Testis (tissue), 3 donors: ENCODE results near the gene ELFN1. TPM values are rescaled to one million over a fixed set of nuclear protein-coding genes. Genes with fewer than 3 reads are reported as not detected.

ENCODE experiments used
- DNase-seq: peaks from one replicate; pipeline ENCODE4 v3.0.0-alpha.2; 2019
- H3K27ac ChIP-seq, 2 donors: fragments of 200-600 bp; sonication (generic); one replicate each; pipeline ENCODE4 v1.5.1; 2019
- H3K27me3 ChIP-seq: fragments of 200-600 bp; sonication (generic); one replicate; pipeline ENCODE4 v1.5.1; 2019
- H3K36me3 ChIP-seq: fragments of 200-600 bp; sonication (generic); one replicate; pipeline ENCODE4 v1.5.1; 2017; ENCODE audit warnings: low read depth; ENCODE audit errors: missing control alignments
- H3K4me1 ChIP-seq: fragments of 200-600 bp; sonication (generic); one replicate; pipeline ENCODE4 v1.5.1; 2019
- H3K4me3 ChIP-seq, 2 donors: fragments of 200-600 bp; sonication (generic); one replicate each; pipeline ENCODE4 v1.5.1; 2017 to 2019
- H3K9me3 ChIP-seq: fragments of 200-600 bp; sonication (generic); one replicate; pipeline ENCODE4 v1.5.1; 2017
- POLR2A ChIP-seq: fragments of 450-650 bp; IDR thresholded peaks from one replicate; pipeline ENCODE4 v1.6.1; 2017; ENCODE audit warnings: antibody characterized with exemption, mild to moderate bottlenecking, moderate library complexity
- WGBS, 2 donors: methylation state at CpG; one replicate each; pipeline ENCODE4 v1.1.5; 2018; 5-methylcytosine and 5-hydroxymethylcytosine counted together
- intact Hi-C: fragments of 100-400 bp; cut with DNase I; formaldehyde crosslinking; loops from one replicate; pipeline ENCODE4 v1.15.1; 2023; ENCODE audit warnings: low total_unique reads
- polyA plus RNA-seq: library from polyadenylated mRNA; stranded (reverse); fragments of 350-450 nt; fragmentation: Illumina TruSeq; extraction: RNeasy Lipid Tissue Mini Kit (QIAGEN cat#74804); gene quantifications from one replicate; pipeline ENCODE4 v1.2.3, GENCODE V29; 2014; ENCODE audit warnings: low read depth, low replicate concordance; ENCODE audit not compliant: insufficient read depth
- total RNA-seq, 2 donors: library from RNA; depleted of rRNA; stranded (reverse); fragments of >200 nt; gene quantifications; one replicate each; pipeline ENCODE4 v1.2.3, GENCODE V29; 2016
- TF ChIP-seq, protein P1 (sequence below), 3 experiments: fragments of 450-650 bp in 2 of 3; fragments of 200-600 bp in 1 of 3; sonication (generic) in 1 of 3; IDR thresholded peaks; one replicate each; pipeline ENCODE4 v1.5.1; 2016 to 2019; ENCODE audit warnings: antibody characterized with exemption in 3 of 3, mild to moderate bottlenecking in 2 of 3, moderate library complexity in 1 of 3

The ELFN1 gene
- total and polyA plus RNA-seq, 3 donors from 2014 or later = 2.3 to 3.2 (median 2.8) TPM

DNA sequence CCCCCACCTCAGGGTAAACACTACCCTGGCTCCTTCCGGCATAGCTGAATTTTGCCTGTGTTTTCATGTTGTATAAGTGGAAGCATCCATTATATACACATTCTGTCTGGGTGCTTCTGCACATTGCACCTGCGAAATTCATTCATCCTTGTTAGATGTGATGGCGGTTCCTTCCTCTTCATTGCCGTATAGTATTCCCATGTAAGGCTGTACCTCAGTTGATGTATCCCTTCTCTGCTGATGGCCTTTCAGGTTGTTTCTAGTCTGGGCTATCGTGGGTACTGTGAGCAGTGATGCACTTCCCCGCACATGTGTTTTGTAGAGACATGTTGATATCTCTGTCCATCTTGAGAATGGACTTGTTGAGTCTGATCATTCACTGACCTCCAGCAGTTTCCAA is 28.9 kb downstream of the ELFN1 start:
- Histone ChIP-seq H3K9me3 (no peaks in the 10 kb centered on the region), H3K27ac (no peak overlapping the region), H3K36me3 (no peaks in the 10 kb centered on the region), H3K4me1 (no peaks in the 10 kb centered on the region), H3K27me3 (no peaks in the 10 kb centered on the region), H3K4me3 (no peak overlapping the region)
- WGBS, 2 donors = 93 to 94% methylated on average over 6 of the region's 6 CpGs
- TF ChIP-seq, protein P1, sequence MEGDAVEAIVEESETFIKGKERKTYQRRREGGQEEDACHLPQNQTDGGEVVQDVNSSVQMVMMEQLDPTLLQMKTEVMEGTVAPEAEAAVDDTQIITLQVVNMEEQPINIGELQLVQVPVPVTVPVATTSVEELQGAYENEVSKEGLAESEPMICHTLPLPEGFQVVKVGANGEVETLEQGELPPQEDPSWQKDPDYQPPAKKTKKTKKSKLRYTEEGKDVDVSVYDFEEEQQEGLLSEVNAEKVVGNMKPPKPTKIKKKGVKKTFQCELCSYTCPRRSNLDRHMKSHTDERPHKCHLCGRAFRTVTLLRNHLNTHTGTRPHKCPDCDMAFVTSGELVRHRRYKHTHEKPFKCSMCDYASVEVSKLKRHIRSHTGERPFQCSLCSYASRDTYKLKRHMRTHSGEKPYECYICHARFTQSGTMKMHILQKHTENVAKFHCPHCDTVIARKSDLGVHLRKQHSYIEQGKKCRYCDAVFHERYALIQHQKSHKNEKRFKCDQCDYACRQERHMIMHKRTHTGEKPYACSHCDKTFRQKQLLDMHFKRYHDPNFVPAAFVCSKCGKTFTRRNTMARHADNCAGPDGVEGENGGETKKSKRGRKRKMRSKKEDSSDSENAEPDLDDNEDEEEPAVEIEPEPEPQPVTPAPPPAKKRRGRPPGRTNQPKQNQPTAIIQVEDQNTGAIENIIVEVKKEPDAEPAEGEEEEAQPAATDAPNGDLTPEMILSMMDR (IDR thresholded peaks at IDR 0.05) = no peak
- TF ChIP-seq POLR2A = no peak
- DNase-seq = peak; percentile 7
- intact Hi-C loops = no loop called here

DNA sequence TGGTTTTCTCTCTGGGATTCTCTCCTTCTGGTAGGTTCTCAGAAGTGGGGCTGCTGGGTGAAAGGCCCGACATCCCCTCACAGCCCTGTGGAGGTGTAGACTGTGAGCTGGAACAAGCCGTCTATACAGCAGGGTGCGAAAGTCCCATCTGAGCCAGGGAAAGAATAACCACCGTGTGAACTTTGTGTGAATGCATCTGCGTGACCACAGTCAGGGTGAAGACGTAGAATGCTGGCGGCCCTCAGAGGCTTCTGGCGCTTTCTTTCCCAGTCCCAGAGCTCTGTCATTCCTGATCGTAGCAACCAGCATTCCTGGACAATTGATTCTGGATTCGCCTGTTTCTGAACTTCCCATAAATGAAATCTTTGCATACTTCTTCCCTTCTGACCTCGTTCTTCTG is 30.0 kb downstream of the ELFN1 start:
- 90 to 91% methylated on average over 11 of the region's 11 CpGs for WGBS, 2 donors
- Histone ChIP-seq H3K27ac (no peak overlapping the region), H3K4me3 (no peak overlapping the region), H3K4me1 (no peaks in the 10 kb centered on the region), H3K9me3 (no peaks in the 10 kb centered on the region), H3K27me3 (no peaks in the 10 kb centered on the region), H3K36me3 (no peaks in the 10 kb centered on the region)
- intact Hi-C loops = no loop called here
- no peak for TF ChIP-seq POLR2A
- TF ChIP-seq, protein P1 (IDR thresholded peaks at IDR 0.05) = no peak
- no peak for DNase-seq

DNA sequence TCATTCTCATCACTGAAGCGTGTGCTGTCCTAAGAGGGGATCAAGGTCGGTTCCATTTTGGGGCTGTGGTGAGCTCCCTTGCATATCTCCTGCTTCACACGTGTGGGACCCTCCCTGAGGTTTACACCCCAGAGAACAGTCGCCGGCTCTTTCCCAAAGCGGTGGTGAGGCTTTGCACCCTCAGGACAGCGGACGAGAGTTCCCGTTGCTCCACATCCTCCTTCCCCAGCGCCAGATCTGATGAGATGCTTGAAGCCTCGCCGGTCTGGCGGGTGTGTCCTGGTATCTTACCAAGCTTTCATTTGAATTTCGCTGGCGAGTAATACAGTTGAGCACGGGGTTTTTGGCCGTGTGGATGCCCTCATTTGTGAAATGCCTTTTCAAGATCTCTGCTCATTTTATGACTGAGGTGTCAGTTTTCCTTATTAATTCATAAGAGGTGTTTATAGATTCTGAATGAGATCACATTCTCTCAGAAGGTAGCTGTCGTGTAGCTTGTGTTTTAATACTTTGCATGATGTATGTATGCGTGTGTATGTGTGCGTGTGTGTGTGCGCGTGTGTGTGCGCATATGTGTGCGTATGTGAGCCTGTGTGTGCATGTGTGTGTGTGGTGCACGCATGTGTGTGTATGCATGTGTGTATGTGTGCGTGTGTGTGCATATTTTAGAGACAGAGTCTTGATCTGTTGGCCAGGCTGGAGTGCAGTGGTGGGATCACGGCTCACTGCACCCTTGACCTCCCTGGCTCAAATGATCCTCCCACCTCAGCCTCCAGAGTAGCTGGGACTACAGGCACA is 30.7 kb downstream of the ELFN1 start:
- H3K27me3 ChIP-seq = no peaks in the 10 kb centered on the region
- peak; percentile 8 for DNase-seq
- no peaks in the 10 kb centered on the region for H3K9me3 ChIP-seq
- H3K4me3 ChIP-seq = no peak overlapping the region
- H3K36me3 ChIP-seq = no peaks in the 10 kb centered on the region
- no peak for TF ChIP-seq POLR2A
- no peaks in the 10 kb centered on the region for H3K4me1 ChIP-seq
- WGBS, 2 donors = 92% methylated on average over 27 of the region's 27 CpGs
- intact Hi-C loops = no loop called here
- H3K27ac ChIP-seq = no peak overlapping the region

DNA sequence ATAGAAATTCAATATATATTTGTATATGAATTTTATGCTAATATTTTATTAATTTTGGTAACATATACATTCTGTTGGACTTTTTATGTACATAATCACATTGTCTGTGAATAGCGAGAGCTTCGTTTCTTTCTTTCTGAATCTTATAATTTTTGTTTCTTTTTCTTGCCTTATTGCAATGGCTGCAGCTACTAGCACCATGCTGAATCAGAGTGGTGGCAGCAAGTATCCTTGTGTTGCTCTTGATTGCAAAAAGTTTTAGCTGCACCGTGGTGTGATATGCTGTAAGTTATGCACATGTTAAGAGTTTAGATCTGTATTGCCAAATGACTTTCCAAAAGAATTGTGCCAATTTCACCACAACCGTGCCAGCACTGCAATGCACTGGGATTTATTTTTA is 32.6 kb downstream of the ELFN1 start:
- Histone ChIP-seq H3K27me3 (no peaks in the 10 kb centered on the region), H3K36me3 (no peaks in the 10 kb centered on the region), H3K9me3 (no peaks in the 10 kb centered on the region), H3K4me3 (no peak overlapping the region), H3K4me1 (no peaks in the 10 kb centered on the region), H3K27ac (no peak overlapping the region)
- WGBS, 2 donors = 91 to 97% methylated on average over 4 of the region's 4 CpGs
- TF ChIP-seq POLR2A = no peak
- TF ChIP-seq, protein P1 (IDR thresholded peaks at IDR 0.05) = no peak
- intact Hi-C loops = no loop called here
- no peak for DNase-seq

DNA sequence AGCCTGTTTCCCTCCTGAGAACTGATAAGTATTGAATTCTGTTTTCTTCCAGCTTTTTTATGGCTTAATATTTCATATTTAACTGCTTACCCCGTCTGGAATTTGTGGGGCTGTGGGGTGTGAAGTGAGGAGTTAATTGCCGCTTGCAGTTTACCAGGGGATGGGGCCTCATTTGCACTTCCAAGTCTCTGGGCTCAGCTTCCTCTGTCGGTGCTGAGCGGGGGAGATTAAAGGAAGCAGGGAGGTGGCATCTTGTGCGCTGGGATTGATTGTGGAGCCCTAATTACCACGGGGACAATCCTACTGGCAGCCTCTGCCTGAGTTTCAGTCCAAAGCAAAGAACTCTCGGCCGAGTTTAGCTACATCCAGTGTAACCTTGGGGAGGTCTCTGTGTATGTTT is 33.4 kb downstream of the ELFN1 start:
- TF ChIP-seq POLR2A = no peak
- TF ChIP-seq, protein P1 (IDR thresholded peaks at IDR 0.05) = no peak
- intact Hi-C loops = no loop called here
- no peak for DNase-seq
- no peaks in the 10 kb centered on the region for H3K36me3 ChIP-seq
- no peak overlapping the region for H3K4me3 ChIP-seq
- no peaks in the 10 kb centered on the region for H3K27me3 ChIP-seq
- H3K9me3 ChIP-seq = no peaks in the 10 kb centered on the region
- WGBS, 2 donors = 54 to 56% methylated on average over 8 of the region's 8 CpGs
- no peaks in the 10 kb centered on the region for H3K4me1 ChIP-seq
- H3K27ac ChIP-seq = no peak overlapping the region
